Islet precursor cell (in vitro differentiated cells): ENCODE measurements around the gene RFWD3.

Experiments used
- DNase-seq: peaks from one replicate; pipeline ENCODE4 v3.0.0-alpha.2; 2018

The RFWD3 gene

DNA sequence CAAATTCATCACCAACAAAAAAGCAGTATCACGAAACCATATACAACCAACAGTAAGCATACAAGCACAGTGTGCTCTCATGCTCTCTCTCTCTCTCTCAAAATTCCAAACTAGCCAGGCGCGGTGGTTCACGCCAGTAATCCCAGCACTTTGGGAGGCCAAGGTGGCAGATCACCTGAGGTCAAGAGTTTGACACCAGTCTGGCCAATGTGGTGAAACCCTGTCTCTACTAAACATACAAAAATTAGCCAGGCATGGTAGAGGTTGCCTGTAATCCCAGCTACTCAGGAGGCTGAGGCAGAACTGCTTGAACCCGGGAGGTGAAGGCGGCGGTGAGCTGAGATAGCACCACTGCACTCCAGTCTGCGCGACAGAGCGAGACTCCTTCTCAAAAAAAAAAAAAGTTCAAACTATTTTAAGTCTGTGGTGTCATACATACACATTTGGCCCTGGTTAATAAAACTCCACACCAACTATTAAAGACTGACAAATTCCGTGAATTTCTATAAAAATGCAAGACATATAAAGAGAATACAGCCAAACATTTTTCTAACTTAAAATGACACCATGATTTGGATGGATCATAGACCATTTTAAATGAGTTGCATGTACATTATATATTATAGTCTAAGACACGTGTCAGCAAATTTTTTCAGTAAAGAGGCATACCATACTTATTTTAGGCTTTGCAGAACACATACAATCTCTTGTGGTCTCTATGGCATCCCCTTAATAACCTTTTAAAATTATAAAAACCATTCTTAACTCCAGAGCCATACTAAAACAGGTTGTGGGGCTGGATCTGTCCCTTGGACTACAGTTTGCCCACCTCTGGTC, 90.7 kb downstream of the RFWD3 start:
- no peak for DNase-seq

DNA sequence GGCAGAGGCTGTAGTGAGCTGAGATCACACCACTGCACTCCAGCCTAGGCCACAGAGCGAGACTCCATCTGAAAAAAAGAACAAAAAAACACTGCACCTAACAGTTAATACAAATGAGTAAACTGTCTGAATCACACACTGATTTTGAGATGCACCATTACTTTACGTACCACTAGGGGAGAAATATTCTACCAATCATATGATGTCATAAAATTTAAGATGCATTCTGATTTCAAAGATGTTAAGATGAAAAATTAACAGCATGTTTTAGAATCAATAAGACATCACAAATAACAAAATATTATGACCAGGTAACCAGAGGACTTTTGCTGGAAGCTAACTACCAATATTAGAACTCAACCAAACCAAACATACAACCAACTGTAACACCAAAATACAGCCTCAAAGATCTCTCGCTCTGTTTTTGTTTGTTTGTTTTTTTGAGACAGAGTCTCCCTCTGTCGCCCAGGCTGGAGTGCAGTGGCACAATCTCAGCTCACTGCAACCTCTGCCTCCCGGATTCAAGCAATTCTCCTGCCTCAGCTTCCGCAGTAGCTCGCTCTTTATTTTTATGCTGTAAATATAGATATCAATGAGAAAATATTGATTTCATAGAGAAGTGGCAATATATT, 91.4 kb downstream of the RFWD3 start:
- DNase-seq, result no peak

DNA sequence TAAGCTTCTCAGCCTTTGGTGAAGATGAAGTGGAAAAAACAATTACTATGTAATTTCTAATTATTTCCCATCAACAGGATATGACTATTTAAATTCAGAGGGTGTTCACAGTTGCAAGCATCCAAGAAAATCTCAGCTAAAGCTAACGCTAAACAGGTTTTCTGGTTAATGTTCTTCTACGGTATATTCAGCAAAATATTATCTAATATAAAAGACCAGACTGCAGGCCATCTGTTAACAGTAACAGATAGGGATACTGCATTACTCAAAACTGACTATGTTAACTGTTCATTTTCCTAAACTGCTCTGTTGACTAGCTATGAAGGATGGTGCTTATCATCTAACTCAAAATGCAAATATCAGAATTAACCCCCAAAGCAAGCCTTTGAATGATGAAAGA, 92.5 kb downstream of the RFWD3 start:
- DNase-seq, result no peak

DNA sequence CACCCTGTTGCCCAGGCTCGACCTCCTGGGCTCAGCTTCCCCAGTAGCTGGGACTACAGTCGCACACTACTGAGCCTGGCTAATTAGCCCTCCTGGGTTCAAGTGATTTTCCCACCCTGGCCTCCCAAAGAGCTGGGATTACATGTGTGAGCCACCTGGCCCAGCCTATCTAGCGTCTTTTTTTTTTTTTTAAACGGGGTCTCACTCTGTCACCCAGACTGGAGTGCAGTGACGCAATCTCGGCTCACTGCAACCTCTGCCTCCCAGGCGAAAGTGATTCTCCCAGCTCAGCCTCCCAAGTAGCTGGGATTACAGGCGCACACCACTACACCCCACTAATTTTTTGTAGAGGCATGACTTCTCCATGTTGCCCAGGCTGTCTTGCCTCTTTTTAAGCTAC, 93.1 kb downstream of the RFWD3 start:
- no peak for DNase-seq
